Brain microvascular endothelial cell (primary cell): Measurements from ENCODE around the gene CNIH3.

Source experiments
- DNase-seq: peaks from one replicate; pipeline ENCODE4 v3.0.0-alpha.2; 2020
- H3K27ac ChIP-seq: fragments of 250-450 bp; sonication (Bioruptor Pico); 2 replicates; pipeline ENCODE4 v1.5.1; 2020; ENCODE audit warnings: mild to moderate bottlenecking, moderate library complexity
- H3K27me3 ChIP-seq: fragments of 250-450 bp; sonication (Bioruptor Pico); replicated peaks from 2 replicates; pipeline ENCODE4 v1.5.1; 2020; ENCODE audit warnings: mild to moderate bottlenecking
- H3K36me3 ChIP-seq: fragments of 250-450 bp; sonication (Bioruptor Pico); replicated peaks from 2 replicates; pipeline ENCODE4 v1.5.1; 2020; ENCODE audit warnings: mild to moderate bottlenecking
- H3K4me3 ChIP-seq: 2 replicates; pipeline ENCODE4 v1.5.1; 2011; ENCODE audit warnings: low read depth, mild to moderate bottlenecking, control low read depth, low read length, moderate library complexity
- in situ Hi-C: cut with HindIII; loops from 2 replicates; pipeline ENCODE4 v1.10.0; 2017; ENCODE audit warnings: low sequenced_read_pairs, low pct_ligation_motif_present
- TF ChIP-seq, protein P1 (sequence below): IDR thresholded peaks from 2 replicates; pipeline ENCODE4 v1.5.1; 2011; ENCODE audit warnings: low read depth, mild to moderate bottlenecking, moderate library complexity, low read length, control low read depth, inconsistent platforms; ENCODE audit errors: missing control alignments

Gene CNIH3

DNA sequence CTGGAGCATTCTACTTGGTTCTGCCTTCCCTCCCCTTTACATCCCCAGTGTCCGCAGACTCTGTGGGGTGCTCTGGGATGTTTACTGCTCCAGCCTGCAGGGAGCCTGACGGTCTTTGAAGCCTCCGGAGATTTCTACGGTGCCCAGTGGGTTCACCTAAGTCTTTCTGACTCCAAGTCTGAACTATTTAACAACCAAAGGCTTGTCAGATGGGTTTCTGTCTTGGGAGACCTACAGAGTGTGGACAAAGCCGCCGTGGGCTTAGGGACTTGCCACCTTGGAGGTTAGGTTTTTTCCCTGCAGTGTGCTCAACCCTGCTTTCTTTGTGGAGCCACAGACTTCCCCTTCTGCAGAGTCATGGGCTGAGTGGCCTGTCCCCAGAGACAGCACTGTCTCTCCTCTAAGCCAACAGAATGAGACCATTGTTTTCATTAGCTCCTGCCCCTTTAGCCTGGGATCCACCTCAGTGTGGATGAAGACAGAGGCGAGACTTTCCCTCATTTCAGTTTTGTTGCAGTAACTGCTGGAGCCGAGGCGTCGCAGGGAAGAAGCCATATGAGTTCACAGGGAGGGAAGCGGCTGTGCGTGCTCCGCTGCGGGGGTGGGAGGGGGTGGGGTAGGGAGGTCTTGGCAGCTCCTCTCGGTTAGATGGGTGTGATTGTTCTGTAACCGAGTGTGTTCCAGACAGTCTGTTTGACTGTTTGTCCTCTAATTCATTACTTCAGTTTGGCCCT lies 120.7 kb downstream of the CNIH3 start:
- no peak overlapping the region for H3K4me3 ChIP-seq
- TF ChIP-seq, protein P1, sequence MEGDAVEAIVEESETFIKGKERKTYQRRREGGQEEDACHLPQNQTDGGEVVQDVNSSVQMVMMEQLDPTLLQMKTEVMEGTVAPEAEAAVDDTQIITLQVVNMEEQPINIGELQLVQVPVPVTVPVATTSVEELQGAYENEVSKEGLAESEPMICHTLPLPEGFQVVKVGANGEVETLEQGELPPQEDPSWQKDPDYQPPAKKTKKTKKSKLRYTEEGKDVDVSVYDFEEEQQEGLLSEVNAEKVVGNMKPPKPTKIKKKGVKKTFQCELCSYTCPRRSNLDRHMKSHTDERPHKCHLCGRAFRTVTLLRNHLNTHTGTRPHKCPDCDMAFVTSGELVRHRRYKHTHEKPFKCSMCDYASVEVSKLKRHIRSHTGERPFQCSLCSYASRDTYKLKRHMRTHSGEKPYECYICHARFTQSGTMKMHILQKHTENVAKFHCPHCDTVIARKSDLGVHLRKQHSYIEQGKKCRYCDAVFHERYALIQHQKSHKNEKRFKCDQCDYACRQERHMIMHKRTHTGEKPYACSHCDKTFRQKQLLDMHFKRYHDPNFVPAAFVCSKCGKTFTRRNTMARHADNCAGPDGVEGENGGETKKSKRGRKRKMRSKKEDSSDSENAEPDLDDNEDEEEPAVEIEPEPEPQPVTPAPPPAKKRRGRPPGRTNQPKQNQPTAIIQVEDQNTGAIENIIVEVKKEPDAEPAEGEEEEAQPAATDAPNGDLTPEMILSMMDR = no peak
- no peaks in the 10 kb centered on the region for H3K36me3 ChIP-seq
- H3K27me3 ChIP-seq = no peaks in the 10 kb centered on the region
- peak; percentile 34 for DNase-seq
- H3K27ac ChIP-seq = peak overlapping the region; percentile 19
- in situ Hi-C loops = no loop called here

DNA sequence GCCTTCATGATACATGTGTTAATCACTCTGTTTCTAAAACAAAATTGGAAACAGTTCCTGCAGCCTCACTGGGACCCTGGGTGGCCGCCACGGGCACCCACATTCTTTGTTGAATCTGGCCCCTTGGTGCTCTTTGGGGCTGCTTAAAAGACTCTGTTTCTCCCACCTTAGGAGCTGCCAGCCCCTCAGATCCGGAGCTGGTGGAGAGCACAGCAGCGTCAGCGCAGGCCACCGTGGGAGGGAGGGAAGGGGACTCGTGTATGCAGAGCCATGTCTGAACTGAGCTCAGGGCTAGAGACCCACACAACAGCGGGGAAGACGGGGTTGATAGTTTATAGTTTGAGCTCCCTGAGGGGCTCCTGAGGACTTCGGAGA lies 121.2 kb downstream of the CNIH3 start:
- in situ Hi-C loops = no loop called here
- Histone ChIP-seq H3K4me3 (no peak overlapping the region), H3K27me3 (no peaks in the 10 kb centered on the region), H3K36me3 (no peaks in the 10 kb centered on the region), H3K27ac (no peak overlapping the region)
- TF ChIP-seq, protein P1 = no peak
- DNase-seq = no peak

DNA sequence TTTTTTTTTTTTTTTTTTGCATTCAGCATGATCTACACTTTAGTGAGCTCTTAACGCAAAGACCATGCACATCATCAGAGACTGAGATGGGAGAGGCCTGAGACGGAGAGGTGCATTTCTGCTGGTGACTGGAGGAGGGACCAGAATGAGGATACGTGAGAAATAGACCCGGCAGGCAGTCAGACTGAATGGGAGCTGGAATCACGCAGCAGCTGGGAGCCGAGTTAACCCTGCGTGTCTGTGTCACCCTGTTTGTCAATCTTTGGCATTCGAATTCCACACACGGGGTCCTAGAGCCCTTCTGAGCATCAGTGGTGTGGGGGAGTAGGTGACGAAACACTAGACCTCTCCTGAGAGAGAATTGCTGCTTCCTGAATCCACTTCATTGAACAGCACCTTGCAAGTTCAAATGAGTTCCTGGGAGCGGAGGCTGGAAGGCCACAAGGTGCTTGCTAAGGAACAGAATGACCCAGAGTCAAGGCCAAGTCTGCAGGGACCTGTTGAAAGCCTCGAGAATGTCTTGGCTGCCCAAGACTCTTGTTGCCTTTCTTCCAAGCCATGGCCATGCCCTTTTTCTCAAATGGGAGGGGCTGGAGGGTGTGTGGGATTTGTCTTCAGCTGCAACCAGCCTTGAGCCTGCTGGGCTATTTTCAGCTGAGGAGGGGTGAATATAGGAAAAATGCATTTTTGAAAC lies 123.3 kb downstream of the CNIH3 start:
- Histone ChIP-seq H3K36me3 (no peaks in the 10 kb centered on the region), H3K4me3 (no peak overlapping the region), H3K27ac (no peak overlapping the region), H3K27me3 (no peaks in the 10 kb centered on the region)
- TF ChIP-seq, protein P1 = no peak
- no peak for DNase-seq
- in situ Hi-C loops = no loop called here

DNA sequence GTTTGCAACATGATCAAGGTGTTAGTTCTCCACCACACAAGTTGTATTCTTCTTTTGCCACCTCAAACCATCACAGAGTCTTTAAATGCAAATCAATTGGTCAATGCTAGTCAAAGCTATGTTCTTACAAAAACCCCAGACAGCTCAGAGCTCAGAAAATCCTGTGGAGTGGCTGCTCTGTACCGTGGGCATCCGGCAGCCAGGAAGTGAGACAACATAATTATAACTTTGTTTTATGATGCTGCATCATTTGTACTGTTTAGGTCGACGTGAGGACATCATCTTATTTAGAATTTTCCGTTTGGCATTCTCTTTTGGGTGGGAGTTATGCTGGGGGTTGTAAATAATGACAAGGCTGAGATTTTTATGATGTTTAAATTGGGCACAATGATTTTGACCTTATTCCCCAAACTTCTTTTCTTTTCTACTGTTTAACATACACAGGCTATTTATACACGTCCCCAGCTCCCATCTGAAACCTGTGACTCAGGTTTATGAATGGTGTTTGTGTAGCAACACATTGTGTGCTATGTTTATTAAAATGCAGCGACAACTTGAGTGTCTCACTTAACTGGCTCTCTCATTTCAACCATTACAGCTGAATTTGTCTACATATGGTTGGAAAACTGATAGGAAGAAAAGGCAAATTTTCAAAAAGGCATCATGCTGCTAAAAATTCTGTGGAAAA lies 124.0 kb downstream of the CNIH3 start:
- in situ Hi-C loops = no loop called here
- Histone ChIP-seq H3K27me3 (no peaks in the 10 kb centered on the region), H3K4me3 (no peak overlapping the region), H3K27ac (no peak overlapping the region), H3K36me3 (no peaks in the 10 kb centered on the region)
- TF ChIP-seq, protein P1 = no peak
- DNase-seq = no peak

DNA sequence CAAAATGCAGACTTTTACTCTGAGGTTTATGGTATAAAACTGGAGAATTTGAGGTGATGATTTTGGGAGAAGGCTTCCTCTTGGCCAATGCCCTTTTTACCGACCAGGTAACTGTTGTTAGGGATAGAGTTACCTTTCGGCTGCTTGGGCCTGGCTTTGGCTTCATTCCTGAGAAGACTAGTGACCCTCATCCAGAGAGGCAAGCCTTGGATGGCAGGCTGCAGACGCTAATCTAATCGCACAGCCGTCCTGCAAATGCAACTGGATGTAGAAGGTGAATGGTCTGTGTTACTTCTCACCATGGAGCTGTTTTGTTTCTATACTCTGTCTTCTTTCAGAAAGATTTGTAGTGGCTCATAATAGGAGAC lies 124.6 kb downstream of the CNIH3 start:
- Histone ChIP-seq H3K27me3 (no peaks in the 10 kb centered on the region), H3K4me3 (no peak overlapping the region), H3K27ac (no peak overlapping the region), H3K36me3 (no peaks in the 10 kb centered on the region)
- TF ChIP-seq, protein P1 = no peak
- DNase-seq = no peak
- in situ Hi-C loops = no loop called here
